NCI-H2029 (cell line): ENCODE results near the gene NAPA.

Source experiments
- DNase-seq: peaks from one replicate; lab custom pipeline; 2025; lab: John Stamatoyannopoulos, UW

Gene NAPA

DNA sequence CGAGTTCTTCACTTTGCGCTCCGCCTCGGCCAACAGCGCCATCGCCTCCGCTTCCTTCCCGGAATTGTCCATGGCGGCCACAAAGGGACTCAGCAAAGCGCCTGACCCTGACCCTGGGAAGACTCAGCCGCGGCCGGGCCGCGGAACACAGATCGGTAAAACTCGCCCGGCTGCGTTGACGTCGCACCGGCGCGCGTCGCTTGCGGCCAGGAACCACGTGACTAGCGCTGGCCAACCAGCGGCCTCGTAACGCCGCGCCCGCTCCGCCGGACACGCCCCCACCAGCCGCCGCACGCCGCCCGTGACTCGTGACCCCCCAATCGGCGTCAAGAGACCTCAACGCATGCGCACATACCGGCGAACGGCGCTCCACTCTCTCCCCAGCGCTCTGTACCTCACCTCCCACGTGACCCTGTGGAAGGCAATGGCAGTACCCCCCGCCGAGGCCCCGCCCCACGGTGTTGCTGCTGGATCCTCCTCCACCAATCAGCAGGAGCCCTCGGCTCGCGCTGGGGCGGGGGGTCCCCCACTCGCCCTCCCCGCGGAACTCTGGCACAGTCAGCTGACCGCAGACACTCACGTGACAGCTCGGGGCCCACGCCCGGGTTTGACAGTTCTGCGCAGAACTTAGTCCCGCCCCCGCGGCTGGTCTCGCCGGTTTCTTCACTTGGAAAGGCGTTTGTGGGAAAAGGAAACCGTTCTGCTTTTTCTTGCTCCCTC lies at the start of gene NAPA:
Gene NAPA (minus strand): TSS at position 195 of the 720 bp plus-strand sequence. CDS start 123 bp downstream, at position 72.
- peak; percentile 100 for DNase-seq

DNA sequence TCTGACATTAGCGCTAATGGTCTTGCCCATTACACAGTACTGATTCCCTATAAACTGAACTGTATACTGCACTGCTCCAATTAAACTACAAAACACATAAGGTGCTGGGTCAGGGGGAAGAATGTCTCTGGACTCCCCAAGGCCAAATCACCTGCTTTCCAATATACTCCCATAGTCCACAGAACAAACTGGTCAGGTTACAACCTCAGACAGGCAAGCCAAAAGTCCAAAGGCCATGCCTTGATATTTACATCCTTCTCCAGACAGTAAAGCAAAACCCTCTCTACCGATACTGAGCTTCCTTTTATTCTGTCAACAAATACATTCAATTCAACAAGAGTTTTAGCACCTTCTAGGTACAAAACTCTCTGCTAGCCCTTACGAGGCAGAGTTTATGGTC lies 49.2 kb upstream of the NAPA start:
- DNase-seq: no peak

- DNase-seq: no peak
These were observed 46.7 kb upstream of the NAPA start for GRCh38 chr19:47561440-47562057.

- DNase-seq: no peak
These were observed 46.1 kb upstream of the NAPA start for GRCh38 chr19:47560999-47561398.

DNA sequence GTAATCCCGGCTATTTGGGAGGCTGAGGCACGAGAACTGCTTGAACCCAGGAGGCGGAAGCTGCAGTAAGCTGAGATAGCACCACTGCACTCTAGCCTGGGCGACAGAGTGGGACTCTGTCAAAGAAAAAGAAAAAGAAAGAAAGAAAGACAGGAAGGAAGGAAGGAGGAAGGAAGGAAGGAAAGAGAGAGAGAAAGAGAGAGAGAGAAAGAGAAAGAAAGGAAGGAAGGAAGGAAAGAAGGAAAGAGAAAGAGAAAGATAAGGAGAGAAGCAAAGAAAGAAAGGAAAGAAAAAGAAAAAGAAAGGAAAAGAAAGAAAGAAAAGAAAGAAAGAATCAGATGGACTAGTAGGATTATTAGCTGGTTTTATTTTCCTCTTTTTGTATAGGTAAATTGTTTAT lies 35.3 kb upstream of the NAPA start:
- DNase-seq: no peak

GRCh38 chr19:47549261-47549862 lies 34.5 kb upstream of the NAPA start:
- peak; percentile 62 for DNase-seq

- no peak for DNase-seq
These were observed 32.3 kb upstream of the NAPA start for GRCh38 chr19:47547199-47547598.

- DNase-seq: no peak
These were observed 30.4 kb upstream of the NAPA start for GRCh38 chr19:47545061-47545948.

GRCh38 chr19:47544476-47544875 lies 29.6 kb upstream of the NAPA start:
- no peak for DNase-seq

DNA sequence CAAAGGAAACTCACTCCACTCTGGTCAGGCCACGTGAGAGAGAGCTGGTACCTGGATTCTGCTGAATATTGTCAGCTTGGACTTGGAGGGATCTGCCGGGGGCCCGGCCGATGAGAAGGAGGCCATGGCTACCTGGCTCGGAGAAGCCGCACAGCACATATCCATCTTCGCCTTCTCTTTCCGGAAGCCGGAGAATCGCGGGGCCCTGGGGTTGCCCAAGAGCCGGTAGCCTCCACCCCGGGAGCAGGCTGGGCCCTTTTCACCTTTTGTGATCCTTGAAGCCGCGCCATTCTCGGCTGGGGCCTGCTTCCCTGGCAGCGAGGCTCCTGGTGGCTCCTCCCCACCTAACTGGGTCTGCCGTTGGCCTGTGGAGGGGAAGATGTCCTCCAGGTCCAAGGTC lies 29.2 kb upstream of the NAPA start:
- no peak for DNase-seq

DNA sequence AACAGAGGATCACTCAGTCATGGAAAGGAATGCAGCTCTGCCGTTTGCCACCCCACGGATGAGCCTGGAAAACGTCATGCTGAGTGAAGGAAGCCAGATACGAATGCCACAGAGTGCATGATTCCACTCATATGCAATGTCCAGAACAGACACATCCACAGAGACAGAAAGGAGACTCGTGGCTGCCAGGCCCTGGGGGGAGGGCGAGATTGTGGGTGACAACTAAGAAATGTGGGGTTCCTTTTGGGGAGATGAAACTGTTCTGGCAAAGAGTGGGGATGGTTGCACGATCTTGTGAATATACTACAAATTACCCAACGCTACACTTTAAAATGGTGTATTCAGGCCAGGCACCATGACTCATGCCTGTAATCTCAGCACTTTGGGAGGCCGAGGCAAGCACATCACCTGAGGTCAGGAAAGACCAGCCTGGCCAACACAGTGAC lies 27.2 kb upstream of the NAPA start:
- no peak for DNase-seq

- no peak for DNase-seq
These were observed 26.7 kb upstream of the NAPA start for GRCh38 chr19:47541518-47541917.

GRCh38 chr19:47540748-47541147 lies 25.9 kb upstream of the NAPA start:
- no peak for DNase-seq

DNA sequence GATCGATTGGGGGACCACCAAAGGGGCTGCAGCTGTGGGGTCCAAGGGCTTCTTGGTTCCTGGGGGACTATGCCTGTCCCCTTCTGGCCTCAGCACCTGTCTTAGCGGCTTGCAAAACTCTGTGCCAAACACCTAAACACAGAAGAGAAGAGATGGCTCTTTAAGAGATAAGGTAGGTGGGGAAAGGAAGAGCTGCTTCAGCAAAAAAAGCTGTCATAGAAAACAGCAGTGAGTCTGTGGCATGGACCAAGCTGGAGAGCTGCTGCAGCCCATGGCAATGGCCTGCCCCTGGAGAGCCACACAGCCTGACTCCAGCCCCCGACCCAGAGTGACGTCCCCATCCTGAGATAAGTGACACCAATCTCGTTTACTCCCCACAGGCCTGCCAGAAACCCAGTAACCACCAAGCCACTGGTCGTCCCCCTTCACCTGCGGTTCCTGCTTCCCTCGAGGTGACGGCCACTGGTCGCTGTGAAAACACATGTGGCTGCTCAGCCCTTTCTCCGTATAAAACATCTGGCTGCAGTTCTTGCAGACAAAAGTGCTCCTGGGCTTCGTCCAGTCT lies 25.0 kb upstream of the NAPA start:
- DNase-seq: no peak

- DNase-seq: no peak
These were observed 23.9 kb upstream of the NAPA start for GRCh38 chr19:47538812-47539211.

- DNase-seq: no peak
These were observed 22.6 kb upstream of the NAPA start for GRCh38 chr19:47537493-47537892.

DNA sequence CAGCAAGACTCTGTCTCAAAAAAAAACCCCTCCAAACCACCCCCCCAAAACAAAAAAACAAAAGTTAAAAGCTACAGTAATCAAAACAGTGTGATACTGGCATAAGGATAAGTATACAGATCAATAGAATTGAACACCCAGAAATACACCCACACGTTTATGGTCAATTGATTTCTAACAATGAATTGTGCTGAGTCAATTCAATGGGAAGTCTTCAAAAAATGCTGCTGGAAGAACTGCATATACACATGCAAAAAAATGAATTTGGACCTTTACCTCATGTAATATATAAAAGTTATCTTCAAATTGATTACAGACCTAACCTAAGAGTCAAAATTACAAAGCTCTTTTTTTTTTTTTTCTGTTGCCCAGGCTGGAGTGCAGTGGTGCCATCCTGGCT lies 19.8 kb upstream of the NAPA start:
- DNase-seq: no peak

DNA sequence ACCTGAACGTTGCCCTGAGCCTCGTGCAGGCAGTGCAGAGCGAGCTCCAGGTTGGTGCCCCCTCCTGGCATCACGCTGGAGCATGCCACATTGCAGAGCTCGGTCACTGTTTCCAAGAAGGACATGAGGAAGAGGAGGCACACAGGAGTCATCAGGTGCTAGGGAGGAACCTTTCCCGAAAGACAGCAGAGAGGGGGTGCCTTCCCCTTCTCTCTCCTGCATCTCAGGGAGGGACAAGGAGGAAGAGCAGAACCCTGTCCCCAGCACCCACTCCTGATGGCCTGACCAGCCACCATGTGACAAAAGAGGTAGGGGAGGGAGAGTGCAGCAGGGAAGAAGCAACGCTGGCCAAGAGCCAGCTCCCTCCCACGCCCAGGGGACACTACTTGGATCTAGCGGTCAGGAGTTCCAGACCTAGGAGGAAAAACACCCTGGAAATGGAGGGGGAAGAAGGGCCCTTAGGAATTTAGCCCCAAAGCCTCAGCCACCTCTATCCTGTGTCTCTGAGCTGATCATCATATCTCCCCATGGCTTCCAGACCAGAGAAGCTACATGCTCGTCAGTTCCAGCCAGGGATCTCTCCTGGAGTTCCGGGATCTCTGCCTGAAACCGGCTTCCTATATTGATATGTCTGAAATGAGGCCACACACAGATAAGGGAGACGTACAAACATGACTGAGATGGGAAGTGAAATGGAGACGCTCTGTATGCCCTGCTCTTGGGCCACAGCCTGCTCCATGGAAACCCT lies 17.0 kb upstream of the NAPA start:
- DNase-seq: no peak

DNA sequence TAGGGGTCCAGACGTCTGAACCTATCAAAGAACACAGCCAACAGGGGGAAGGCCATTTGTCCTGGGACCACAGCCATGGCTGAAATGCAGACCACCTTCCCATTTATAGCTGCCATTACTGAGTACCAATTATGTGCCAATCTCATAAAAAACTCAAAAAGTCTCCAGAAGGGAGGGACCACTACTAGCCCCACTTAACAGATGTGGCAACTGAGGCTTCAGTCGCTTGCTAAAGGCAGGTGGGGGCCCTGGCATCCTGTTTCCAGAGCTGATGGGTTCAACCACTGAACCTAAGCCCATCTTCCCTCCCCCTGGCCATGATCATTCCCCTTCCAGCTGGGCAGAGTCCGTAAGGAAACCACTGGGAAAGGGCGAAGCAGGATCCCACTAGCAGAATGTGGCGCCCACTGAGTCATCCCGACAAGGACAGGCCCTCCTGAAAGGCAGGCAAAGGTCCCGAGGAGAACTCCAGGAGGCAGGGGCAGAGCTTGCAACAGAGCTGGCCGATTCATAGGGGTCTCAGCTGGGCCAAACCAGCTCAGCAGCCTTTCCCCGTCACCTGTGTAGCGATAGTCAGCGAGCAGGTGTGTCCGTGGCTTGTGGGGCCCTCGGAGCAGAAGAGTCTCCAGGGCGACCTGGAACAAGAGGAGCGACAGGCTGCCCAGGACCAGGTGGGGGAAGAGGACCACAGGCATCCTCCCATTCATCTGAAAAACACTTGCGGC lies 14.3 kb upstream of the NAPA start:
- DNase-seq: no peak

DNA sequence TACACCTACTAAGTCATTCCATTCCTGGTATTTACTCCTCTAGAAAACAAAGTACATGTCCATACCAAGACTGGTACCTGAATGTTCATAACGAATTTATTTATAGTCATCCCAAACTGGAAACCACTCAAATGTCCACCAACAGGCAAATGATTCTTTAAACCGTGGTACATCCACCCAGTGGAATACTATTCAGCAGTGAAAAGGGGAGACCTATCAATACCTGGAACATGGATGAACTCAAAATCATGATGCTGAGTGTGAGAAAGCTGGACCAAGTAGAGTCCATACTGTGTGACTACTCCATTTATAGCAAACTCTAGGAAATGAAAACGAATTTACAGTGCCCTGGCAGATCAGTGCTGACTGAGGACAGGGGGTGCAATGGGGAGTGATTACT lies 11.9 kb upstream of the NAPA start:
- DNase-seq: no peak

GRCh38 chr19:47523473-47523872 lies 8.6 kb upstream of the NAPA start:
- DNase-seq: peak; percentile 17
